Left cardiac atrium (tissue), 4 donors: Measurements from ENCODE around the gene PPP2R2C. TPM values are rescaled to one million over a fixed set of nuclear protein-coding genes. Genes with fewer than 3 reads are reported as not detected.

Source experiments
- ATAC-seq, 2 donors: fragments of 200-7000 bp; cut with Tn5 transposase; one replicate each; pipeline ENCODE4 v1.9.1; 2020; ENCODE audit warnings: mild to moderate bottlenecking in 2 of 2, moderate library complexity in 2 of 2
- DNase-seq: peaks from one replicate; pipeline ENCODE4 v3.0.0-alpha.2; 2020
- intact Hi-C, 2 donors: fragments of 100-400 bp; cut with DNase I; formaldehyde crosslinking; loops; one replicate each; pipeline versions ENCODE4 v1.14.1 to v1.15.1; 2022 to 2023
- total RNA-seq, 2 donors: library from RNA; stranded (reverse); fragmentation: NEBNext Ultra II Directional; extraction: Animal tissue kit (Norgen Biotek cat#: 25700); gene quantifications; one replicate each; pipeline ENCODE4 v1.2.1, GENCODE V29; 2021
- donor health status: DM: no; HTN: yes; CAD: no.
- donor health status: DM: no; HTN: yes; CAD: no; lungs with severe emphysema.
- donor health status: DM: yes; HTN: yes; CAD: no.
- donor health status: Dilated cardiomyopathy.

PPP2R2C gene
- total RNA-seq, 2 donors from 2014 or later: 4.8 to 5.2 TPM

GRCh38 chr4:6440506-6441201 lies 31.8 kb downstream of the PPP2R2C start:
- DNase-seq: no peak
- ATAC-seq: no peak
- intact Hi-C loops: no loop called here

- ATAC-seq (peak in 1 of 2 donors; percentile 77), DNase-seq (no peak)
- intact Hi-C loops: no loop called here
These were observed 33.2 kb downstream of the PPP2R2C start for GRCh38 chr4:6439120-6439762.

GRCh38 chr4:6437826-6438238 lies 34.6 kb downstream of the PPP2R2C start:
- intact Hi-C loops: no loop called here
- ATAC-seq: peak in 1 of 2 donors; percentile 47

GRCh38 chr4:6435010-6435409 lies 37.4 kb downstream of the PPP2R2C start:
- DNase-seq (no peak), ATAC-seq (no peak)
- intact Hi-C loops: no loop called here

More at GRCh38 chr4:6437826-6438238, 34.6 kb downstream of the PPP2R2C start:
- DNase-seq: no peak

GRCh38 chr4:6430927-6431326 lies 41.5 kb downstream of the PPP2R2C start:
- ATAC-seq (no peak), DNase-seq (no peak)
- intact Hi-C loops: no loop called here

- ATAC-seq (no peak), DNase-seq (no peak)
- intact Hi-C loops: no loop called here
These were observed 44.8 kb downstream of the PPP2R2C start for GRCh38 chr4:6427439-6428090.

GRCh38 chr4:6426571-6427438 lies 45.6 kb downstream of the PPP2R2C start:
- intact Hi-C loops: no loop called here
- ATAC-seq (no peak), DNase-seq (no peak)

- no peak for DNase-seq
- intact Hi-C loops: no loop called here
- no peak for ATAC-seq
These were observed 46.5 kb downstream of the PPP2R2C start for GRCh38 chr4:6425911-6426310.

GRCh38 chr4:6425336-6425735 lies 47.1 kb downstream of the PPP2R2C start:
- ATAC-seq: no peak
- no peak for DNase-seq
- intact Hi-C loops: no loop called here

GRCh38 chr4:6424425-6424824 lies 48.0 kb downstream of the PPP2R2C start:
- no peak for ATAC-seq
- intact Hi-C loops: no loop called here

GRCh38 chr4:6423575-6423974 lies 48.8 kb downstream of the PPP2R2C start:
- ATAC-seq: no peak
- no peak for DNase-seq
- intact Hi-C loops: no loop called here

More at GRCh38 chr4:6424425-6424824, 48.0 kb downstream of the PPP2R2C start:
- DNase-seq: no peak

- no peak for ATAC-seq
- intact Hi-C loops: no loop called here
- no peak for DNase-seq
These were observed 49.5 kb downstream of the PPP2R2C start for GRCh38 chr4:6422866-6423265.

GRCh38 chr4:6422105-6422504 lies 50.3 kb downstream of the PPP2R2C start:
- ATAC-seq (no peak), DNase-seq (no peak)
- intact Hi-C loops: no loop called here

- no peak for DNase-seq
- no peak for ATAC-seq
- intact Hi-C loops: no loop called here
These were observed 51.0 kb downstream of the PPP2R2C start for GRCh38 chr4:6421397-6421796.

GRCh38 chr4:6420972-6421371 lies 51.4 kb downstream of the PPP2R2C start:
- ATAC-seq: no peak
- intact Hi-C loops: no loop called here
- DNase-seq: no peak

- ATAC-seq (no peak), DNase-seq (no peak)
- intact Hi-C loops: no loop called here
These were observed 52.4 kb downstream of the PPP2R2C start for GRCh38 chr4:6420036-6420435.

- DNase-seq (no peak), ATAC-seq (peak in 1 of 2 donors; percentile 44)
- intact Hi-C loops: no loop called here
These were observed 52.9 kb downstream of the PPP2R2C start for GRCh38 chr4:6419452-6420028.

- intact Hi-C loops: no loop called here
- DNase-seq: no peak
These were observed 54.1 kb downstream of the PPP2R2C start for GRCh38 chr4:6418193-6418755.

GRCh38 chr4:6417516-6418050 lies 54.8 kb downstream of the PPP2R2C start:
- no peak for DNase-seq
- ATAC-seq: no peak
- intact Hi-C loops: no loop called here

More at GRCh38 chr4:6418193-6418755, 54.1 kb downstream of the PPP2R2C start:
- no peak for ATAC-seq
